Heart left ventricle (tissue), 13 donors: Measurements from ENCODE around the gene SERBP1.

Source experiments
- CTCF ChIP-seq, 12 donors: fragments of 200-600 bp; sonication (generic) in 4 of 12; IDR thresholded peaks; one replicate each; pipeline versions ENCODE4 v1.5.0 to v1.8.0; 2018 to 2022; ENCODE audit warnings: antibody characterized with exemption in 12 of 12, mild to moderate bottlenecking in 5 of 12
- POLR2A ChIP-seq, 2 donors: fragments of 450-650 bp; IDR thresholded peaks; one replicate each; pipeline ENCODE4 v1.6.1; 2017; ENCODE audit warnings: antibody characterized with exemption in 2 of 2, mild to moderate bottlenecking in 2 of 2, moderate library complexity in 2 of 2
- donor health status: ischemic (EF 13 %, LVEDD 7.1; RV severe dilation, severe dysfunction).
- donor health status: DM: no; HTN: yes; CAD: no.
- donor health status: DM: no; HTN: no; CAD: no.
- donor health status: ischemic (EF 25% LVEDD 6.9; RV normal size, moderate dysfunction).
- donor health status: ischemic (EF 25% LVEDD 5.7; RV mildly dilated, moderate dysfunction).
- donor health status: ischemic (EF 35%, LVEDD 5.7; RV mildly dilated, moderate dysfunction).
- donor health status: nonischemic (EF 11% LVEDD 7.7; RV severe dilation, severe dysfunction).
- donor health status: DM: yes; HTN: yes; CAD: no.
- donor health status: PGD.
- donor health status: ischemic (EF 29% LVEDD 5.4; RV normal size, mild dysfunction).
- donor health status: nonischemic (EF 23%, LVEDD 6.1; RV moderate dilation, normal function).

DNA sequence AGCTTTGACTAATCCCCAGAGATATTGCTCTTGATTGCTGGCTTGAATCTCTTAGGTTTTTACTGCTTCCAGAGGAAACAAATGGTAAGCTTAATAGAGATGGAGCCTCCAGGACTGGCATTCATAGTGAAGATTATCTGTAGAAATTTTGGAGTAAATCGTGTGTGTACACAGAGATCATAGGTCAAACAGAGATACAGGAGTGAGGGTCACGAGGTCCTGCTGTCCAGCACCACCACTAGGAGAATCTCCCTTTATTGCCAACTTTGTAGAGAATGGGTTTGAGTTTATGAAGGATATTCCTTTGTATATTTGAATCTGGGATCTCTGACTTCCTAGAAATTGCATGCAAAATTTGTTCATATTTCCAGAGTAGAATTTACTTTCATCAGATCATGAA lies 7.8 kb upstream of the SERBP1 start:
- no peak for TF ChIP-seq CTCF (IDR thresholded peaks at IDR 0.05)
- no peak for TF ChIP-seq POLR2A (IDR thresholded peaks at IDR 0.05)
